Stimulated activated CD4-positive, alpha-beta T cell treated with anti-CD3 and anti-CD28 coated beads, Interleukin-2, amount 100 ng/mL, for 4 hours (primary cell): Measurements from ENCODE around the gene TRABD.
A peak's percentile ranks its signal among the peaks of the same experiment; 100 is the strongest.

Experiments used
- DNase-seq: peaks from one replicate; pipeline ENCODE4 v3.0.0-alpha.2; 2020; ENCODE audit warnings: low read depth

Gene TRABD

GRCh38 chr22:50243685-50244419 is 58.1 kb downstream of the TRABD start:
- no peak for DNase-seq

DNA sequence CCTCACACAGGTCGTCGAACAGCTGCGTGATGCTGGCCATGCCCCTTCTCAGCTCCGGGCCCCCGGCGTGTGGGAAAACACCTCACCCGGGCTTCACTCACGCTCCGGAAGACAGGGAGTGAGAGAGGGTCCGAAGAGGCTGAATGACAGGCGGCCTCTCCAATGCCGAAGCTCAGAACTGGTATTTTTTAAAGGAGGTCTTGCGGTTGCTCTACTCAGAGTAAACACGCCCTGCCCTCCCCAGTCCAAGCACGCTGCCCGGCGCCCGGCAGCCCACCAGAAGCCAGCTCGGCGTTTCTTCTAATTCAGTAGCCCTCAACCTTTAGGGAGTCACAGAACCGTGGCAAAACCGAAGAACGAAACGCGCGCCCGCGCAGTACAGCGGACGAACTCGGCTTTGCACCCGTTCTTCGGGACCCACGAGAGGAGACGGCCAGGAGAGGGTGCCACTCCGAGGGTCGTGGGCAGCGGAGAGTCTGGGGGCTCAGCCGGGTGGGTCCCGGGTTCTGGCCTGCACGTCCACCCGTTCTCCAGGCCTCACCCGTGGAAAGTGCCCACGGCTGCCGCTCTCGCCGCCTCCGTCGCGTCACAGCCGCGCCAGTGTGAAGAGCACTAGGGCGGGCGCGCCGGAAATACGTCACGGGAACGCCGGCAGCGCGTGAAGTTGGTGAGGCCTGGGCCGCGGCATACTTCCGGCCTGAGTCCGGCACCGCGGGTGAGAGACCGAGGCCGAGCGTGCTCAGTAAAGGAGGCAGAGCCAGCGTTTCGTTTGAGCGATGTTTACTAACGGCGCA is 58.9 kb downstream of the TRABD start, which contains the start of gene TUBGCP6:
TUBGCP6 (minus strand) TSS at position 604 of the 794 bp plus-strand sequence; CDS start at position 40, 564 bp downstream.
- peak; percentile 91 for DNase-seq

GRCh38 chr22:50245214-50246072 is 59.7 kb downstream of the TRABD start:
- no peak for DNase-seq

DNA sequence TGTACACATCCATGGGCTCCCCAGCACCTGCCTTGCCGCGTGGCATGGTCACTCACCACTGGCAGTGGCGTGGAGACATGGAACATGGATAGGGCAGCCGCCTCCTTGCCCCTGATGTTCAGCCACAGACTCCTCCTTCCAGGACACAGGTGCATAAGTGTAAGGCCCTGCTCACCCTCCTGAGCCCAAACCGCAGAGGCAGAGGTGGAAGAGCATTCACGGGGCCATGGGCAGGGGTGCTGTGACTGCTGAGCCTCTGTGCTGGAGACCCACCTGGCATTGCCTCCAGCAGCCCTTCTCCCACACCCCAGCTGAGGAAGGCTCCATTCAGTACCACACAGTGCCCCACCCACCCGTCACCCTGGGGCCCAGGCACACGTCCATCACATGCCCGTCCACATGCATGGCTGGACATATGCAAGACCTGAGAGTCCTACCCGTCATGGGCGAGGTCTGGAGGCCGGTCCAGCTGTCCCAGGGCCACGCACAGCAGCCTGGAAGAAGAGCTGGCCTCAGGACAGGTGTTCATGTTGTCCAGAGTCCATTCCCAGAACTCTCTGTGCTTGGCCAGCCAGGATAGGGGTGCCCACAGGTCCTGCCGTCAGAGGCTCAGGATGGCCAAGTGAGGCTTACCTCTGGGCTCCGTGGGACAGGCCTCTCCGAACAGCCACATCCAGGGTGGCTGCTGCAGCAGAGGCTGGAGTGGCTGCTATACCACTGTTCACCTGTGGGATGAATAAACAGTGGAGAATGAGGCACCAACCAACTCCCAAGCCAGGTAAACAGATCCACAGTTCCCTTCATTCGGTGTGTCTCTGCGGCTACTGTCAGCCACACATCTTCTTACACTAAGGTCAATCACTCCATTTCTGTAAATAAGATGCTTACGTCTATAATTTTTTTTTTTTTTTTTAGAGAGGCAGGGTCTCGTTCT is 60.8 kb downstream of the TRABD start:
- no peak for DNase-seq

- DNase-seq = no peak
Observed at GRCh38 chr22:50247748-50248147, 62.0 kb downstream of the TRABD start.

GRCh38 chr22:50248196-50249081 is 62.7 kb downstream of the TRABD start:
- no peak for DNase-seq
